CD8-positive, alpha-beta memory T cell (primary cell): Measurements from ENCODE around the gene RELCH. TPM values are rescaled to one million over a fixed set of nuclear protein-coding genes. Genes with fewer than 3 reads are reported as not detected.

Experiments
- CTCF ChIA-PET: fragments of 350-600 bp; sonication (Branson Sonifier 250); formaldehyde crosslinking; loops from one replicate; lab custom pipeline; 2021; ENCODE audit warnings: antibody characterized with exemption; lab: Charles Lee
- POLR2A ChIA-PET: fragments of 350-600 bp; sonication (Branson Sonifier 250); formaldehyde crosslinking; loops from one replicate; lab custom pipeline; 2021; ENCODE audit warnings: antibody characterized with exemption; lab: Charles Lee
- DNase-seq, 5 donors: peaks; one replicate each; pipeline versions ENCODE4 v3.0.0 to v3.0.0-alpha.2; 2020 to 2022; ENCODE audit warnings: mixed read lengths in 1 of 5
- H3K27ac ChIP-seq: one replicate; pipeline ENCODE4 v1.7.0; 2013; ENCODE audit warnings: low read depth, mild to moderate bottlenecking, low read length, moderate library complexity
- H3K27me3 ChIP-seq: 2 replicates; pipeline ENCODE4 v1.7.0; 2013; ENCODE audit warnings: low read length, mild to moderate bottlenecking; ENCODE audit not compliant: insufficient read depth, poor library complexity, severe bottlenecking
- H3K36me3 ChIP-seq: 2 replicates; pipeline ENCODE4 v1.7.0; 2013; ENCODE audit warnings: mild to moderate bottlenecking, low read length, moderate library complexity; ENCODE audit not compliant: insufficient read depth
- H3K4me1 ChIP-seq: 2 replicates; pipeline ENCODE4 v1.7.0; 2013; ENCODE audit warnings: mild to moderate bottlenecking, low read length, moderate library complexity; ENCODE audit not compliant: insufficient read depth
- H3K4me3 ChIP-seq: 2 replicates; pipeline ENCODE4 v1.7.0; 2013; ENCODE audit warnings: mild to moderate bottlenecking, low read length
- H3K9me3 ChIP-seq: 2 replicates; pipeline ENCODE4 v1.7.0; 2013; ENCODE audit warnings: mild to moderate bottlenecking, low read length
- H3K27ac Mint-ChIP-seq, 8 donors: one replicate each; pipeline ENCODE4 v1.8.0; 2020 to 2021; ENCODE audit warnings: mixed read lengths in 8 of 8, mild to moderate bottlenecking in 6 of 8, inconsistent platforms in 3 of 8, moderate library complexity in 3 of 8
- H3K27me3 Mint-ChIP-seq, 2 donors: one replicate each; pipeline ENCODE4 v1.8.0; 2020 to 2021; ENCODE audit warnings: mixed read lengths in 2 of 2, mild to moderate bottlenecking in 1 of 2, moderate library complexity in 1 of 2
- H3K36me3 Mint-ChIP-seq, 3 donors: one replicate each; pipeline ENCODE4 v1.8.0; 2020 to 2021; ENCODE audit warnings: mixed read lengths in 3 of 3, inconsistent platforms in 1 of 3, mild to moderate bottlenecking in 1 of 3
- H3K4me1 Mint-ChIP-seq, 3 donors: one replicate each; pipeline ENCODE4 v1.8.0; 2020 to 2021; ENCODE audit warnings: mixed read lengths in 3 of 3, inconsistent platforms in 1 of 3, mild to moderate bottlenecking in 1 of 3
- H3K4me3 Mint-ChIP-seq, 7 donors: one replicate each; pipeline ENCODE4 v1.8.0; 2020 to 2021; ENCODE audit warnings: mixed read lengths in 7 of 7, mild to moderate bottlenecking in 6 of 7, moderate library complexity in 4 of 7, inconsistent platforms in 2 of 7
- H3K9me3 Mint-ChIP-seq, 5 donors: one replicate each; pipeline ENCODE4 v1.8.0; 2020 to 2022; ENCODE audit warnings: mixed read lengths in 5 of 5, mild to moderate bottlenecking in 3 of 5, moderate library complexity in 2 of 5, inconsistent platforms in 1 of 5
- polyA plus RNA-seq: library from polyadenylated mRNA; unstranded; fragments of 300-500 nt; fragmentation: Illumina TruSeq; gene quantifications from one replicate; pipeline ENCODE4 v1.2.3, GENCODE V29; 2021
- total RNA-seq, 2 experiments: library from RNA; stranded (reverse); gene quantifications; one replicate each; pipeline ENCODE4 v1.2.3, GENCODE V29; 2021

Gene RELCH
- total and polyA plus RNA-seq, 3 experiments from 2014 or later = 7.4 to 19.6 (median 19.6) TPM

DNA sequence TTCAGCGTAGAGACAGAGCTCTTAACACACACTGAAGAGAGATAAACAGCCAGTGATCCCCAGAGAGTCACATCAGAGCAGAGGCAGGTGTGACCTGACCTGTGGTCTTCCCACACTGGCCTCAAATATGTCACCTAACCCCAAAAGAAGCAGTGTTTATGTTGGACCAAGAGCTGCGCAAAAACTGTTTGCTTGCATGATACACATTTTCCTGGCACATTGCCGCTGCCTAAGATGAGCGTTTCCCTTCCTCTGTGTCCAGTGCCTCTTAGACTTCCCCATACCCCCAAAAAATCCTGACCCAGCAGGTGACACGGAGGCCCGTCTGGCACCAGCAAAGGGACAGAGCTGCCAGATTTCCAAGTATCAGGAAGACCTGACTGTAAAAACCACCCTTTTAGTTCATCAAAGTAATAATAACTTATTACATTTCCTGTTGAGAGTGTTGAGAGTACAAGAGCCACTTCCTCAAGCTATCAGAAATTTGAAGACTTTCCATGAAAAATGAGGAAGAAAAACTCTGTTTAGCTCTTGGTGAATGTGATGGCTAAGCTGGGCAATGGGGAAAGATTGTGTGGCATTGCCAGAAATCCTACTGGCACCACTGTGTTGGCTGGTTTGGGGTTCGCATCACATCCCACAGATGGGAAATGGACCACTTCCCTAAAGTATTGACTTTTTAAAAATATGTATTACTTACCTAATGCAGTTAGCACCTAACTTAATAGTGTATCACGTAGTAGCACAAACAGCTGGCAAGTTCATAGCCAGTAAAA, 144.7 kb downstream of the RELCH start:
- ChIA-PET POLR2A (no interaction called here), CTCF (interaction anchor here (1.1 kb wide), 1 partner anchor 21 kb away, joined by 4 read pairs; no protein-coding TSS in a partner anchor)
- Histone ChIP-seq H3K27me3 (peaks cover 28% of the 10 kb centered on the region), H3K9me3 (no peaks in the 10 kb centered on the region), H3K4me3 (no peak overlapping the region), H3K27ac (no peak overlapping the region), H3K4me1 (no peaks in the 10 kb centered on the region), H3K36me3 (no peaks in the 10 kb centered on the region)
- Mint-ChIP-seq H3K36me3 (peaks cover 0 to 3% (median 0%) of the 10 kb centered on the region in 3 donors), H3K9me3 (no peaks in the 10 kb centered on the region), H3K27ac (peak overlapping the region in 1 of 8 donors; percentile 87), H3K4me1 (peaks cover 10 to 17% (median 10%) of the 10 kb centered on the region in 3 donors), H3K27me3 (peaks cover 48 to 88% of the 10 kb centered on the region in 2 donors), H3K4me3 (peak overlapping the region in 1 of 7 donors; percentile 69)
- no peak for DNase-seq

DNA sequence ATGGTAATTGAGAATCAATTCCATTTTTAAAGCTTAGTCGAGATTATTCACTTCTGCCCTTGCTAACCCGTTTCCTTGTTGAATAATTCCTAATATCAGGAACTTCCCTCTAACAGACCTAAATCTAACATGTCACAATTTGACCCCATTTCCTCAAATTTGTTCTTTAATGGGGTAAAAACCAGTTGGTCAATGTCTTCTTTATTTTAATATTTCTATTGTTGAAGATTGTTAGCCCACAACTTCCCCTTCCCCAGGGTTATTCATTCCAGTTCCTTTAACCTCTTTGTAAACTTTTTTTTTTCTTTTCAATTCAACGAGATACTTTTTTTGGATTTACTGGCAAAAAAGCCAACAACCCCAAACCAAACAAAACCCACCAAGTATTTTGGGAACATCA, 145.4 kb downstream of the RELCH start:
- no peak for DNase-seq
- CTCF ChIA-PET = interaction anchor here (1.1 kb wide), 1 partner anchor 22 kb away, joined by 4 read pairs; no protein-coding TSS in a partner anchor
- Mint-ChIP-seq H3K27ac (no peak overlapping the region), H3K4me3 (no peak overlapping the region), H3K4me1 (peaks cover 8 to 15% (median 10%) of the 10 kb centered on the region in 3 donors), H3K27me3 (peaks cover 41 to 83% of the 10 kb centered on the region in 2 donors), H3K36me3 (peaks cover 0 to 3% (median 0%) of the 10 kb centered on the region in 3 donors), H3K9me3 (no peaks in the 10 kb centered on the region)
- no peaks in the 10 kb centered on the region for H3K36me3 ChIP-seq
- H3K27ac ChIP-seq = no peak overlapping the region
- H3K9me3 ChIP-seq = no peaks in the 10 kb centered on the region
- H3K4me1 ChIP-seq = no peaks in the 10 kb centered on the region
- no peak overlapping the region for H3K4me3 ChIP-seq
- H3K27me3 ChIP-seq = peaks cover 21% of the 10 kb centered on the region
- POLR2A ChIA-PET = no interaction called here

DNA sequence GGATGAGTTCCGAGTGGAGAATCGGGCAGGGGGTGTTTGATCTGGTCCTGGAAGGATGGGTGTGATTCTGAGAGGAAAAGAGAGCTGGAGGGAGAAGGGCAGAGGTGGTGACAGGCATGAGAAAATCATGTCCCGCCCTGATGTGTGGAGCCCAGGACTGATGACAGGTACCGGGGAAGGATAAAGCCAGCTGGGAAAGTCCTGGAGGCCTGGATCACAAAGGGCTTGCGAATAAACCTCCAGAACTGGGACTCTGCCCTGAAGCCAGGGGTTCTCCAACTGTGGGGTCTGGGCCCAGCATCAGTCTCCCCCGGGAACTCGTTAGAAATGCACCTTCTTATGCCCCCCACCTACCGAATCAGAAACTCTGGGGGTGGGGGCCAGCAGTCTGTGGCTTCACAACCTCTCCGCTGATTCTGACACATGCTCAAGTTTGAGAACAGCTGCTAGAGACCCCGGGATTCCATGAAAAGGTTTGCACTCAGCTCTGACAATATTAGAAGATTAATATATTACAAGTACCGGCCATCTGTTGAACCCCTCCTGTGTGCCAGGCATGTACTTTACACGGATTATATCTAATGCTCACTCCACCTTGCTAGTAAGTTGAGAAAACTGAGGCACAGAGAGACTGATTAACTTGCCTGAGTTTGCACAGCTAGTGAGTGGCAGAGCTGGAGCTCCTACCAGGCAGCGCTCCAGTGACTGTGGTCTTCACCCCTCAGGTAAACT, 146.1 kb downstream of the RELCH start:
- H3K4me1 Mint-ChIP-seq = peaks cover 8 to 15% (median 10%) of the 10 kb centered on the region in 3 donors
- peaks cover 35 to 76% of the 10 kb centered on the region in 2 donors for H3K27me3 Mint-ChIP-seq
- H3K27ac ChIP-seq = no peak overlapping the region
- H3K4me1 ChIP-seq = no peaks in the 10 kb centered on the region
- no peak overlapping the region for H3K4me3 Mint-ChIP-seq
- no peaks in the 10 kb centered on the region for H3K9me3 ChIP-seq
- no peak overlapping the region for H3K4me3 ChIP-seq
- no peaks in the 10 kb centered on the region for H3K9me3 Mint-ChIP-seq
- POLR2A ChIA-PET = no interaction called here
- H3K27ac Mint-ChIP-seq = peak overlapping the region in 2 of 8 donors; percentile 7 to 12
- no peak for DNase-seq
- H3K36me3 ChIP-seq = no peaks in the 10 kb centered on the region
- H3K36me3 Mint-ChIP-seq = peaks cover 0 to 3% (median 0%) of the 10 kb centered on the region in 3 donors
- CTCF ChIA-PET = no interaction called here
- H3K27me3 ChIP-seq = peaks cover 17% of the 10 kb centered on the region

DNA sequence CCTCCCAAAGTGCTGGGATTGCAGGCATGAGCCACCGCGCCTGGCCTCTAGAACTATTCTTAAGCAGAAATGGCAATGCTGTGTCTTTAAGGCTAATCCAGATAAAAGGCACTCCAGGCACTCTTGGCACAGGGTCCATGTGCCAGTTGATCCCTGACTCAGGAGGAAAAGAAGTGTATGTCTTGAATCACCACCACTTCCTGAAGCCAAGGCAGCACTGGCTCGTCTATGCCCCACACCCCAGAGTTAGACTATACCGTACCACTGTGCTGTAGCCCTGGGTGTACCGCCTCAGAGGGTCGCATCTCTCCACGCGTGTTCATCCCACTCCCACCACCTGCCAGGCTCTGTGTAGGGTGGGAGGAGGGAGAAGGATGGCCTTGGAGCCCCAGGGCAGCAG, 147.1 kb downstream of the RELCH start:
- peaks cover 34 to 76% of the 10 kb centered on the region in 2 donors for H3K27me3 Mint-ChIP-seq
- H3K36me3 ChIP-seq = no peaks in the 10 kb centered on the region
- no peak overlapping the region for H3K4me3 Mint-ChIP-seq
- no peaks in the 10 kb centered on the region for H3K4me1 ChIP-seq
- H3K27me3 ChIP-seq = peaks cover 8% of the 10 kb centered on the region
- no peak overlapping the region for H3K4me3 ChIP-seq
- no peaks in the 10 kb centered on the region for H3K9me3 ChIP-seq
- no peaks in the 10 kb centered on the region for H3K9me3 Mint-ChIP-seq
- H3K4me1 Mint-ChIP-seq = peaks cover 8 to 13% (median 10%) of the 10 kb centered on the region in 3 donors
- CTCF ChIA-PET = no interaction called here
- peaks cover 0 to 3% (median 0%) of the 10 kb centered on the region in 3 donors for H3K36me3 Mint-ChIP-seq
- no peak for DNase-seq
- no peak overlapping the region for H3K27ac Mint-ChIP-seq
- POLR2A ChIA-PET = no interaction called here
- no peak overlapping the region for H3K27ac ChIP-seq

DNA sequence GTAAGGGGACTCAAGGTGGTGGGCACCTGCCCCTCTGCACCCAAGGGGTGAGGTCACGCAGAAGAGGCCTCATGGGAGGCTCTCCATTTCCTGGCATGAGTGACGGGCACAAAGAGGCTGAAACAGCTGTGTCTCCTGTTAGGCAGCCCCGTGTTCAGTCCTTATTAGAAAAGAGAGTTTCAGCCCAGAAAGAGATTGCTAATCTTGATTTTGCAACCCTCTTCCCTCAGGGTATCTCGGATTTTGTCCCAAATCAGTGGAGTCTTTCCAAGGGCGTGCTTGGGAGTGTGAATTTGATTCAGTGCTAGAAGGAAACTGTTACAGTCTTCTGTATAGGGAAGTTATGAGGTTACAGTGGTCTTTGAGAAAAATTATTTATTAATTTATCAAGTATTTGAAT, 148.4 kb downstream of the RELCH start:
- no peaks in the 10 kb centered on the region for H3K4me1 ChIP-seq
- H3K27me3 ChIP-seq = peaks cover 5% of the 10 kb centered on the region
- Mint-ChIP-seq H3K36me3 (peaks cover 0 to 3% (median 0%) of the 10 kb centered on the region in 3 donors), H3K27me3 (peaks cover 26 to 70% of the 10 kb centered on the region in 2 donors), H3K9me3 (no peaks in the 10 kb centered on the region), H3K27ac (no peak overlapping the region), H3K4me3 (no peak overlapping the region), H3K4me1 (peaks cover 0 to 5% (median 0%) of the 10 kb centered on the region in 3 donors)
- DNase-seq = no peak
- no peaks in the 10 kb centered on the region for H3K9me3 ChIP-seq
- CTCF ChIA-PET = no interaction called here
- H3K36me3 ChIP-seq = no peaks in the 10 kb centered on the region
- H3K4me3 ChIP-seq = no peak overlapping the region
- H3K27ac ChIP-seq = no peak overlapping the region
- POLR2A ChIA-PET = no interaction called here

DNA sequence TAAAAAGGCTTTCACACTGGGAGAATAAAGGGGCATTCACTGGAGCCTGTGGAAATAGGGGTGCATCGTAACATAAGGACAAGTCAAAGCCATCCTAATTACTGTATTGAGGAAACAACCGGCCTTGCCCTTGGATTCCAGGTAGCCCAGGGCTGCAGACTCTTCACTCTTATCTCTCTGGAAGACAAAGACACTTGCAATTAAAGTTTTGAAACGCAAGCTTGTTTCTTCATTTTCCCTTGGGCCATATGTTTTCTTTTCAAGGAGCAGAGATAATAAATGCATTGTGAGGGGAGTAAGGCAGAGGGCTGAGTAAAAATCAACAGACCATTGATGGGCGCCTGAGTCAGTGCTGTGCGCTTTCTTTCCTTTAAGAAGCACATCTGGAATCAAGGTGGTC, 149.6 kb downstream of the RELCH start:
- Mint-ChIP-seq H3K9me3 (no peaks in the 10 kb centered on the region), H3K4me1 (peaks cover 0 to 5% (median 0%) of the 10 kb centered on the region in 3 donors), H3K27ac (peak overlapping the region in 1 of 8 donors; percentile 7), H3K36me3 (peaks cover 0 to 3% (median 0%) of the 10 kb centered on the region in 3 donors), H3K4me3 (no peak overlapping the region), H3K27me3 (peaks cover 16 to 68% of the 10 kb centered on the region in 2 donors)
- no peak overlapping the region for H3K27ac ChIP-seq
- no peaks in the 10 kb centered on the region for H3K4me1 ChIP-seq
- CTCF ChIA-PET = no interaction called here
- H3K27me3 ChIP-seq = peaks cover 5% of the 10 kb centered on the region
- POLR2A ChIA-PET = no interaction called here
- no peaks in the 10 kb centered on the region for H3K36me3 ChIP-seq
- no peak overlapping the region for H3K4me3 ChIP-seq
- DNase-seq = no peak
- H3K9me3 ChIP-seq = no peaks in the 10 kb centered on the region

DNA sequence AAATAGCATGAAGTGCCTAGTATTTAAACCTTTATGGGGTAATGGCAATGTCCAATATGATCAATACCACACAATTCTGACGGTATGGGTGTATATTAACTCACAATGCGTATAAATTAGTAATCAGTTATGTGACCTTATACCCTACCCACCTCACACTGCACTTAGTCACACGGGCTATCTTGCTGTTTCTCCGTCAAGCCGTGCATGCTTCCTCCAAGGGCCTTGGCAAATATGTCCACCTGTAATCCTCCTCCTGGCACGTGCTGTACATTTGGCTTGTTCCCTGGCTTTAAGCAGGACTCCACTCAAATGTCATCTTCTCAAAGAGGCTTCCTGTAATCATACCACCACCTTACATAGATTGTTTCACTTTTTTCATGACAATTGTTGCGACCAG, 150.3 kb downstream of the RELCH start:
- H3K36me3 ChIP-seq = no peaks in the 10 kb centered on the region
- H3K4me3 ChIP-seq = no peak overlapping the region
- peaks cover 0 to 3% (median 0%) of the 10 kb centered on the region in 3 donors for H3K36me3 Mint-ChIP-seq
- H3K27ac ChIP-seq = no peak overlapping the region
- ChIA-PET POLR2A (no interaction called here), CTCF (no interaction called here)
- no peak overlapping the region for H3K4me3 Mint-ChIP-seq
- no peaks in the 10 kb centered on the region for H3K9me3 ChIP-seq
- H3K27me3 ChIP-seq = peaks cover 5% of the 10 kb centered on the region
- DNase-seq = no peak
- H3K27me3 Mint-ChIP-seq = peaks cover 13 to 61% of the 10 kb centered on the region in 2 donors
- no peaks in the 10 kb centered on the region for H3K4me1 ChIP-seq
- peaks cover 0 to 5% (median 0%) of the 10 kb centered on the region in 3 donors for H3K4me1 Mint-ChIP-seq
- H3K9me3 Mint-ChIP-seq = no peaks in the 10 kb centered on the region
- no peak overlapping the region for H3K27ac Mint-ChIP-seq
